H1 (cell line): ENCODE results near the gene PSD2. TPM values are rescaled to one million over a fixed set of nuclear protein-coding genes. Genes with fewer than 3 reads are reported as not detected.

Experiments used
- CTCF ChIA-PET: fragments of 300-600 bp; sonication (Branson Sonifier 250); formaldehyde crosslinking; loops from one replicate; lab custom pipeline; 2021; ENCODE audit not compliant: partially characterized antibody; lab: Charles Lee
- POLR2A ChIA-PET: fragments of 300-600 bp; sonication (Branson Sonifier 250); formaldehyde crosslinking; loops from one replicate; lab custom pipeline; 2021; ENCODE audit warnings: inconsistent platforms; ENCODE audit not compliant: partially characterized antibody; lab: Charles Lee
- DNase-seq, 2 experiments: peaks; one replicate each; pipeline versions ENCODE4 v3.0.0 to v3.0.0-alpha.2; 2010 to 2022; ENCODE audit warnings: low spot score in 2 of 2, low read depth in 1 of 2, mixed read lengths in 1 of 2
- FAIRE-seq: peaks from 2 replicates; lab custom pipeline; 2011; peaks lifted over from hg19 to GRCh38; lab: Jason Lieb, UNC
- H2AFZ ChIP-seq: 2 replicates; pipeline ENCODE4 v1.8.1; 2012; ENCODE audit warnings: low read length, inconsistent platforms
- H2AK5ac ChIP-seq: 2 replicates; pipeline ENCODE4 v1.6.1; 2013; ENCODE audit warnings: low read depth, low read length
- H2BK120ac ChIP-seq: replicated peaks from 2 replicates; pipeline ENCODE3; 2013; ENCODE audit warnings: low read depth, low read length, inconsistent platforms
- H2BK12ac ChIP-seq: 2 replicates; pipeline ENCODE4 v1.6.1; 2013; ENCODE audit warnings: low read depth, low read length
- H2BK15ac ChIP-seq: 2 replicates; pipeline ENCODE4 v1.6.1; 2013; ENCODE audit warnings: low read length
- H2BK20ac ChIP-seq: 2 replicates; pipeline ENCODE4 v1.6.1; 2013; ENCODE audit warnings: low read length
- H2BK5ac ChIP-seq: 2 replicates; pipeline ENCODE4 v1.6.1; 2013; ENCODE audit warnings: low read depth, low read length
- H3K14ac ChIP-seq: 2 replicates; pipeline ENCODE4 v1.6.1; 2013; ENCODE audit warnings: inconsistent platforms; ENCODE audit not compliant: insufficient read length
- H3K18ac ChIP-seq: 2 replicates; pipeline ENCODE4 v1.6.1; 2013; ENCODE audit warnings: low read length; ENCODE audit errors: extremely low read depth
- H3K23ac ChIP-seq: 2 replicates; pipeline ENCODE4 v1.6.1; 2013; ENCODE audit warnings: inconsistent platforms; ENCODE audit not compliant: insufficient read length
- H3K23me2 ChIP-seq: 2 replicates; pipeline ENCODE4 v1.6.1; 2013; ENCODE audit warnings: low read depth, low read length
- H3K27ac ChIP-seq: 2 replicates; pipeline ENCODE4 v1.6.1; 2011; ENCODE audit warnings: low read depth, low read length, inconsistent platforms
- H3K27me3 ChIP-seq, 4 experiments: replicated peaks in 1 of 4; 1 replicate in 1 of 4; 2 replicates in 3 of 4; pipeline versions ENCODE4 v1.6.1 to v1.8.1; 2011 to 2013; ENCODE audit warnings: low read length in 3 of 4, mild to moderate bottlenecking in 3 of 4, inconsistent platforms in 2 of 4, mixed read lengths in 2 of 4, moderate library complexity in 1 of 4; ENCODE audit not compliant: control insufficient read depth in 3 of 4, insufficient read depth in 3 of 4; ENCODE audit errors: extremely low read depth in 1 of 4
- H3K36me3 ChIP-seq, 4 experiments: 2 replicates each; pipeline versions ENCODE4 v1.6.1 to v1.8.1; 2011 to 2013; ENCODE audit warnings: mild to moderate bottlenecking in 4 of 4, low read length in 3 of 4, moderate library complexity in 2 of 4, control low read depth in 1 of 4, inconsistent platforms in 1 of 4; ENCODE audit not compliant: insufficient read depth in 4 of 4, control insufficient read depth in 2 of 4
- H3K4ac ChIP-seq: replicated peaks from 2 replicates; pipeline ENCODE3; 2013; ENCODE audit warnings: low read length, low read depth, mixed read lengths, inconsistent platforms; ENCODE audit not compliant: insufficient read length
- H3K4me1 ChIP-seq, 4 experiments: replicated peaks in 1 of 4; 1 replicate in 1 of 4; 2 replicates in 3 of 4; pipeline versions ENCODE4 v1.6.1 to v1.8.1; 2011 to 2013; ENCODE audit warnings: low read length in 3 of 4, inconsistent platforms in 2 of 4, mixed read lengths in 1 of 4; ENCODE audit not compliant: insufficient read depth in 4 of 4, control insufficient read depth in 3 of 4
- H3K4me2 ChIP-seq, 2 experiments: 2 replicates each; pipeline versions ENCODE4 v1.6.1 to v1.8.1; 2011 to 2013; ENCODE audit warnings: low read depth in 2 of 2, low read length in 2 of 2, control low read depth in 1 of 2, inconsistent platforms in 1 of 2, mild to moderate bottlenecking in 1 of 2; ENCODE audit not compliant: insufficient read depth in 1 of 2
- H3K4me3 ChIP-seq, 4 experiments: fragments of 200-600, 300-600 bp in 1 of 4; sonication (generic), shearing (Covaris generic), sonication (Bioruptor Twin) in 1 of 4; 2 replicates each; pipeline versions ENCODE4 v1.5.1 to v1.8.1; 2011 to 2016; ENCODE audit warnings: low read length in 4 of 4, low read depth in 3 of 4, control low read depth in 2 of 4, inconsistent platforms in 2 of 4, mild to moderate bottlenecking in 2 of 4, mixed read lengths in 1 of 4, moderate library complexity in 1 of 4; ENCODE audit not compliant: insufficient read depth in 2 of 4; ENCODE audit errors: extremely low read depth in 1 of 4
- H3K56ac ChIP-seq: replicated peaks from 2 replicates; pipeline ENCODE3; 2013; ENCODE audit warnings: low read depth, mild to moderate bottlenecking, mixed read lengths, low read length, inconsistent platforms; ENCODE audit not compliant: insufficient read length
- H3K79me1 ChIP-seq: 2 replicates; pipeline ENCODE4 v1.6.1; 2013; ENCODE audit warnings: low read depth, low read length, control low read depth
- H3K79me2 ChIP-seq, 2 experiments: 2 replicates each; pipeline versions ENCODE4 v1.6.1 to v1.8.1; 2012 to 2013; ENCODE audit warnings: low read length in 2 of 2, mild to moderate bottlenecking in 2 of 2, inconsistent platforms in 1 of 2; ENCODE audit not compliant: insufficient read depth in 2 of 2, control insufficient read depth in 1 of 2
- H3K9ac ChIP-seq, 4 experiments: replicated peaks in 1 of 4; 1 replicate in 1 of 4; 2 replicates in 3 of 4; pipeline versions ENCODE4 v1.6.1 to v1.8.1; 2011 to 2013; ENCODE audit warnings: low read depth in 3 of 4, low read length in 3 of 4, control low read depth in 2 of 4, mild to moderate bottlenecking in 2 of 4, moderate library complexity in 2 of 4, inconsistent platforms in 1 of 4; ENCODE audit errors: extremely low read depth in 1 of 4
- H3K9me3 ChIP-seq, 2 experiments: 2 replicates each; pipeline versions ENCODE4 v1.6.1 to v1.8.1; 2012 to 2013; ENCODE audit warnings: mild to moderate bottlenecking in 2 of 2, moderate library complexity in 2 of 2, control low read depth in 1 of 2, inconsistent platforms in 1 of 2, low read depth in 1 of 2, low read length in 1 of 2, mixed read lengths in 1 of 2; ENCODE audit not compliant: insufficient read depth in 2 of 2
- H4K20me1 ChIP-seq, 2 experiments: replicated peaks in 1 of 2; 2 replicates each; pipeline versions ENCODE3 to v1.8.1; 2011 to 2013; ENCODE audit warnings: inconsistent platforms in 2 of 2, low read length in 2 of 2, mild to moderate bottlenecking in 1 of 2; ENCODE audit not compliant: insufficient read depth in 2 of 2, control insufficient read depth in 1 of 2
- H4K5ac ChIP-seq: 2 replicates; pipeline ENCODE4 v1.6.1; 2013; ENCODE audit warnings: low read length, low read depth, mixed read lengths, inconsistent platforms; ENCODE audit not compliant: insufficient read length
- H4K8ac ChIP-seq: 2 replicates; pipeline ENCODE4 v1.8.0; 2013; ENCODE audit warnings: mild to moderate bottlenecking, moderate library complexity, low read length, inconsistent platforms; ENCODE audit not compliant: insufficient read depth; ENCODE audit errors: extremely low read depth
- H4K91ac ChIP-seq: replicated peaks from 2 replicates; pipeline ENCODE3; 2013; ENCODE audit warnings: low read length, mixed read lengths, inconsistent platforms; ENCODE audit not compliant: insufficient read length
- BCL11A ChIP-seq, 2 experiments: IDR thresholded peaks; one replicate each; pipeline ENCODE4 v1.6.1; 2011; ENCODE audit warnings: low read depth in 2 of 2, low read length in 2 of 2, mild to moderate bottlenecking in 2 of 2
- CEBPB ChIP-seq: IDR thresholded peaks from 2 replicates; pipeline ENCODE4 v1.6.1; 2012; ENCODE audit warnings: low read depth, low read length
- NRF1 ChIP-seq: IDR thresholded peaks from 2 replicates; pipeline ENCODE4 v1.6.1; 2011; ENCODE audit warnings: mild to moderate bottlenecking, low read depth, low read length, improper control_type of control experiment
- PHF8 ChIP-seq: fragments of 200-600 bp; sonication (generic); conservative IDR thresholded peaks from 2 replicates; pipeline ENCODE4 v1.7.1; 2012; ENCODE audit warnings: low read depth, mild to moderate bottlenecking, inconsistent platforms, low read length, moderate library complexity
- SP2 ChIP-seq: IDR thresholded peaks from 2 replicates; pipeline ENCODE4 v1.6.1; 2012; ENCODE audit warnings: mild to moderate bottlenecking, low read length, inconsistent platforms
- WGBS, 2 experiments: shearing (Covaris generic) in 1 of 2; methylation state at CpG; one replicate each; pipeline versions ENCODE4 v1.1.6 to v1.1.7; 2013 to 2015; ENCODE audit warnings: low lambda C conversion rate in 2 of 2, mixed read lengths in 2 of 2, inconsistent platforms in 1 of 2, low coverage in 1 of 2, missing lambda C conversion rate in 1 of 2; ENCODE audit not compliant: insufficient replicate concordance in 2 of 2, insufficient coverage in 1 of 2, insufficient read length in 1 of 2; ENCODE audit errors: extremely low coverage in 1 of 2, missing lambda C conversion rate in 1 of 2; 5-methylcytosine and 5-hydroxymethylcytosine counted together
- polyA plus RNA-seq, 7 experiments: library from polyadenylated mRNA; depleted of rRNA in 3 of 7; stranded (reverse) in 5 of 7; unstranded in 2 of 7; fragments of >200 nt in 5 of 7; fragments of 200-250 nt in 2 of 7; gene quantifications; 1 replicate in 5 of 7; 2 replicates in 1 of 7; 4 replicates in 1 of 7; pipeline versions ENCODE4 v1.2.1 to v1.2.3, GENCODE V29; 2011 to 2013; ENCODE audit warnings: missing spikeins in 2 of 7, mixed read lengths in 2 of 7
- total RNA-seq: library from RNA; stranded (reverse); fragmentation: NEBNext Ultra II Directional; extraction: Animal tissue kit (Norgen Biotek cat#: 25700); gene quantifications from 2 replicates; pipeline ENCODE4 v1.2.1, GENCODE V29; 2021

Gene PSD2
- total and polyA plus RNA-seq, 2 of the 8 experiments (the other 6 are each of a cell fraction or from before 2014, with no cell fraction given), result 0.06 to 0.14 TPM

DNA sequence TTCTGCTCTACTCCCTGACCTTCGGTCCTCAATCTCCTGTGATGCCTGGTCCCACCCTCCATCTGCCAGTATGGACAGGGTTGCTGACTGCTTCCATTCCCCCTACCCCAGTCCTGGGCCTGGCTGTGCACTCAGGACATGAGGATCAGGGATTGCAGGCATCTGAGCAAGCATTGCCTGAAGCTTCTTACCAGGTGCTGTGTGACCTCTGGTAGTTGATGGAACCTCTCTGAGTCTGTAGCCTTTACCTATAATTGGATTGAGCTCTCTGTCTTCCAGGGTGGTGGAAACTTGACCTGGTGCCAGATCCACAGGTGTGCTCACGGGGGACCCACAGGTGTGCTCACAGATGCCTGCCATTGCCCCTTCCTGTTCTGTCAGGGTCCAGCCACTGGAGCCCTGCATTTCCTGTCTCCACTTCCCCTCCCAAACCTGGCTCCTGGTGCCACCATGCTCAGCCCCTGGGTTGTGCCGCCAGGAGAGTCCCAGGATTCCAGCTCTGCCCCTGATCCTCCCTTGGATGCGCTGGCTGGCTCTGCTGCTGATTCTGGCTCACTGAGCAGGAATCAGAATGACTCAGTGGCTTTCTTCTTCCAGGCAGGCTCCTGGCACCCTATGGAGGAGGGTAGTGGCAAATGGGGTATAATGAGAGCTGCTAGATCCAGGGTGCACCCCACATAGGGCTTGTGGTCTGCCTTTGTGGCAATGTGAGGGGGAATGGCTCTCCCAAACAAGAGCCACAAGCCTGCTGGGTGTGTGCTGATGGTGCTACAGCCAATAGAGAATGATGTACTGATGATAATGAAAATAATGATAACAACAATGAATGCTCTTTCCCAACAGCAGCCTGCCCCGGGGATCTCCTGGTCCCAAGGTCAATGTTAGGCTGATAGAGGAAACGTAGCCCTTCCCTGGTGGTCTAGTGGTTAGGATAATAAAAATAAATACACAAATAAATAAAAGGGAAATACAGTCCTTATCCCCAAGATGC, 35.2 kb upstream of the PSD2 start:
- ChIA-PET POLR2A (interaction anchor here (1.5 to 2.0 kb wide), 3 partner anchors 10 to 50 kb away, joined by 3 to 9 read pairs (median 4); no protein-coding TSS in a partner anchor), CTCF (interaction anchor here (0.8 to 5.1 kb wide), 5 partner anchors 15 to 284 kb away, joined by 3 to 58 read pairs (median 3); no protein-coding TSS in a partner anchor)
- Histone ChIP-seq H4K5ac (no peak overlapping the region), H3K4me2 (no peak overlapping the region), H3K27me3 (peaks cover 16 to 63% (median 52%) of the 10 kb centered on the region in 4 experiments), H3K4ac (no peak overlapping the region), H3K4me3 (no peak overlapping the region), H2AFZ (no peak overlapping the region), H3K23me2 (peaks cover 11% of the 10 kb centered on the region), H3K18ac (peak overlapping the region; percentile 48; the same call in 1 of the 2 replicates), H3K56ac (no peak overlapping the region), H2BK12ac (peak overlapping the region; percentile 68; the same call in 1 of the 2 replicates), H3K79me1 (no peaks in the 10 kb centered on the region), H4K20me1 (peaks cover 2 to 8% of the 10 kb centered on the region in 2 experiments), H4K8ac (no peak overlapping the region; the same call in 1 of the 2 replicates), H3K23ac (no peak overlapping the region), H3K14ac (no peak overlapping the region), H2BK15ac (peak overlapping the region; percentile 88; the same call in 1 of the 2 replicates), H3K27ac (no peak overlapping the region), H3K36me3 (no peaks in the 10 kb centered on the region), H3K9ac (no peak overlapping the region), H2BK20ac (no peak overlapping the region), H2BK5ac (0 out of 2 replicates have a peak overlapping the region, but pooled peaks have one; percentile 24), H3K79me2 (no peaks in the 10 kb centered on the region), H2BK120ac (peak overlapping the region; percentile 59), H2AK5ac (no peak overlapping the region; the same call in 1 of the 2 replicates), H3K9me3 (no peaks in the 10 kb centered on the region), H3K4me1 (peaks cover 12 to 37% (median 20%) of the 10 kb centered on the region in 4 experiments), H4K91ac (no peak overlapping the region)
- 89% methylated on average over 6 of the region's 6 CpGs; no CpG with 5 or more reads in 1 of the 2 experiments for WGBS, 2 experiments
- no peak for DNase-seq
- FAIRE-seq, result no peak
- TF ChIP-seq BCL11A (IDR thresholded peaks at IDR 0.05; ENCODE audit: low read depth in 2 of 2, low read length in 2 of 2) (no peak), NRF1 (no peak), PHF8 (no peak), SP2 (no peak), CEBPB (no peak)
